ENCODE measurements around the gene NRGN.

The NRGN gene

GRCh38 chr11:124758355-124759265 is 18.9 kb downstream of the NRGN start:
- peak overlapping the region; percentile 11 for H3K4me3 ChIP-seq (replicated peaks; ENCODE audit: insufficient read depth, low read length)
- TF ChIP-seq REST (IDR thresholded peaks at IDR 0.05; ENCODE audit: insufficient replicate concordance, low read depth) (no peak), GABPA (IDR thresholded peaks at IDR 0.05; ENCODE audit: low read depth) (no peak), SPI1 (IDR thresholded peaks at IDR 0.05; ENCODE audit: borderline replicate concordance, low read depth) (peak; percentile 87), CTCF (IDR thresholded peaks at IDR 0.05; ENCODE audit: insufficient read depth, low read length) (peak; percentile 52), POLR2AphosphoS5 (IDR thresholded peaks at IDR 0.05; ENCODE audit: low read depth) (no peak)
- DNase-seq (ENCODE audit: low read depth in 1 of 2, low spot score in 1 of 2): peak; percentile 76 to 91
- peaks cover 31% of the 10 kb centered on the region for H3K27me3 ChIP-seq (ENCODE audit: insufficient read depth, poor library complexity, severe bottlenecking)
- no peak overlapping the region for H3K27ac ChIP-seq (replicated peaks)

- no peak for TF ChIP-seq POLR2AphosphoS5 (IDR thresholded peaks at IDR 0.05; ENCODE audit: low read depth)
- TF ChIP-seq SPI1 (IDR thresholded peaks at IDR 0.05; ENCODE audit: borderline replicate concordance, low read depth): no peak
- no peak for TF ChIP-seq REST (IDR thresholded peaks at IDR 0.05; ENCODE audit: insufficient replicate concordance, low read depth)
- TF ChIP-seq GABPA (IDR thresholded peaks at IDR 0.05; ENCODE audit: low read depth): no peak
- TF ChIP-seq CTCF (IDR thresholded peaks at IDR 0.05; ENCODE audit: insufficient read depth, low read length): no peak
- Histone ChIP-seq H3K27ac (replicated peaks) (no peak overlapping the region), H3K27me3 (ENCODE audit: insufficient read depth, poor library complexity, severe bottlenecking) (peaks cover 31% of the 10 kb centered on the region), H3K4me3 (replicated peaks; ENCODE audit: insufficient read depth, low read length) (no peak overlapping the region)
- no peak for DNase-seq (ENCODE audit: low read depth in 1 of 2, low spot score in 1 of 2)
Measured at GRCh38 chr11:124759266-124760204, 19.8 kb downstream of the NRGN start.

- Histone ChIP-seq H3K27me3 (ENCODE audit: insufficient read depth, poor library complexity, severe bottlenecking) (peaks cover 31% of the 10 kb centered on the region), H3K27ac (replicated peaks) (no peak overlapping the region), H3K4me3 (replicated peaks; ENCODE audit: insufficient read depth, low read length) (no peak overlapping the region)
- DNase-seq (ENCODE audit: low read depth in 1 of 2, low spot score in 1 of 2): no peak
- no peak for TF ChIP-seq SPI1 (IDR thresholded peaks at IDR 0.05; ENCODE audit: borderline replicate concordance, low read depth)
Measured at GRCh38 chr11:124760205-124760652, 20.5 kb downstream of the NRGN start.

- H3K4me3 ChIP-seq (replicated peaks; ENCODE audit: insufficient read depth, low read length): no peak overlapping the region
- TF ChIP-seq POLR2AphosphoS5 (IDR thresholded peaks at IDR 0.05; ENCODE audit: low read depth) (no peak), CTCF (IDR thresholded peaks at IDR 0.05; ENCODE audit: insufficient read depth, low read length) (no peak)
- H3K27me3 ChIP-seq (ENCODE audit: insufficient read depth, poor library complexity, severe bottlenecking): peaks cover 31% of the 10 kb centered on the region
- no peak for DNase-seq (ENCODE audit: low read depth in 1 of 2, low spot score in 1 of 2)
- H3K27ac ChIP-seq (replicated peaks): no peak overlapping the region
Measured at GRCh38 chr11:124760806-124761205, 21.1 kb downstream of the NRGN start.
